Immature natural killer cell (primary cell): ENCODE measurements around the gene THEMIS2. TPM values are rescaled to one million over a fixed set of nuclear protein-coding genes. Genes with fewer than 3 reads are reported as not detected.
"Not testable (repeated sequence)": the region's sequence is repeated elsewhere in the genome, so short reads cannot be mapped to it uniquely, and the experiment has no call there.

Experiments used
- DNase-seq, 3 donors: peaks; one replicate each; pipeline ENCODE4 v3.0.0; 2022; ENCODE audit warnings: mixed read lengths in 1 of 3
- H3K27ac Mint-ChIP-seq, 6 donors: one replicate each; pipeline ENCODE4 v1.8.0; 2020; ENCODE audit warnings: mixed read lengths in 6 of 6, mild to moderate bottlenecking in 5 of 6, inconsistent platforms in 4 of 6, moderate library complexity in 3 of 6
- H3K27me3 Mint-ChIP-seq, 3 donors: one replicate each; pipeline ENCODE4 v1.8.0; 2020 to 2021; ENCODE audit warnings: low read depth in 3 of 3, mild to moderate bottlenecking in 3 of 3, mixed read lengths in 3 of 3, moderate library complexity in 3 of 3, inconsistent platforms in 1 of 3
- H3K36me3 Mint-ChIP-seq, 3 donors: one replicate each; pipeline ENCODE4 v1.8.0; 2020; ENCODE audit warnings: mixed read lengths in 3 of 3, inconsistent platforms in 2 of 3, mild to moderate bottlenecking in 2 of 3
- H3K4me1 Mint-ChIP-seq, 2 donors: one replicate each; pipeline ENCODE4 v1.8.0; 2020; ENCODE audit warnings: inconsistent platforms in 2 of 2, mild to moderate bottlenecking in 2 of 2, mixed read lengths in 2 of 2, moderate library complexity in 1 of 2
- H3K4me3 Mint-ChIP-seq, 5 donors: one replicate each; pipeline ENCODE4 v1.8.0; 2020; ENCODE audit warnings: mild to moderate bottlenecking in 5 of 5, mixed read lengths in 5 of 5, inconsistent platforms in 3 of 5, moderate library complexity in 3 of 5
- H3K9me3 Mint-ChIP-seq, 6 donors: one replicate each; pipeline ENCODE4 v1.8.0; 2020; ENCODE audit warnings: mild to moderate bottlenecking in 6 of 6, mixed read lengths in 6 of 6, inconsistent platforms in 4 of 6, moderate library complexity in 3 of 6
- polyA plus RNA-seq, 3 donors: library from polyadenylated mRNA; unstranded; fragments of 300-500 nt; fragmentation: Illumina TruSeq; gene quantifications; one replicate each; pipeline ENCODE4 v1.2.3, GENCODE V29; 2021

Gene THEMIS2
- polyA plus RNA-seq, 3 donors from 2014 or later, result 93.2 to 146 (median 101) TPM

GRCh38 chr1:27868932-27869718, 3.2 kb upstream of the THEMIS2 start:
- H3K4me3 Mint-ChIP-seq, result peak overlapping the region; percentile 80 to 89 (median 87)
- H3K27me3 Mint-ChIP-seq, result peaks cover 9 to 19% (median 11%) of the 10 kb centered on the region in 3 donors
- H3K27ac Mint-ChIP-seq, result peak overlapping the region; percentile 94 to 99 (median 97)
- H3K9me3 Mint-ChIP-seq, result peaks cover 0 to 2% (median 0%) of the 10 kb centered on the region in 6 donors
- H3K4me1 Mint-ChIP-seq, result peaks cover 41 to 44% of the 10 kb centered on the region in 2 donors
- H3K36me3 Mint-ChIP-seq, result peaks cover 0 to 4% (median 0%) of the 10 kb centered on the region in 3 donors
- DNase-seq, result peak; percentile 84 to 86 (median 84)

DNA sequence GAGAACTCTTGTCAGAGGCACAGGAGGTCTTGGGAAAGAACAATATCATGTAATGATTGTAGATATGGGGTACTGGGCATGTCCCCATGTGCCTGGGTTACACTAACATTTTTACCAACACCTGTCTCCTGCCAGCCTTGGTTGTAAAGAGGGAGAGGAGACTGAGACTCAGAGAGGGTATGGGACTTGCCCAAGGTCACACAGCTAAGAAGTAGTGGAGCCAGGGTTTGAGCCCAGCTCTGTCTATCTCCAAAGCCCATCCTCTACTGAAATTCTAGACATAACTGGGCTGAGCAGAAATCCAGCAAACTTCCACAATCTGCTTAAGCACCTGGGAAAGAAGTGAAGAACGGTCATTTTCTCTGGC, 2.6 kb upstream of the THEMIS2 start:
- H3K9me3 Mint-ChIP-seq, result peaks cover 0 to 2% (median 0%) of the 10 kb centered on the region in 6 donors
- peaks cover 9 to 19% (median 12%) of the 10 kb centered on the region in 3 donors for H3K27me3 Mint-ChIP-seq
- peak overlapping the region; percentile 94 to 99 (median 97) for H3K27ac Mint-ChIP-seq
- no peak for DNase-seq
- peaks cover 0 to 4% (median 0%) of the 10 kb centered on the region in 3 donors for H3K36me3 Mint-ChIP-seq
- peaks cover 39 to 47% of the 10 kb centered on the region in 2 donors for H3K4me1 Mint-ChIP-seq
- peak overlapping the region; percentile 80 to 89 (median 87) for H3K4me3 Mint-ChIP-seq

GRCh38 chr1:27871076-27871475, 1.3 kb upstream of the THEMIS2 start:
- H3K4me1 Mint-ChIP-seq, result peaks cover 49 to 58% of the 10 kb centered on the region in 2 donors
- peak overlapping the region in 2 of 5 donors; percentile 4 to 77 for H3K4me3 Mint-ChIP-seq
- not testable (repeated sequence) for DNase-seq, H3K9me3 Mint-ChIP-seq, H3K36me3 Mint-ChIP-seq
- H3K27ac Mint-ChIP-seq, result peak overlapping the region in 2 of 6 donors; percentile 32 to 40
- peaks cover 11 to 24% (median 16%) of the 10 kb centered on the region in 3 donors for H3K27me3 Mint-ChIP-seq

DNA sequence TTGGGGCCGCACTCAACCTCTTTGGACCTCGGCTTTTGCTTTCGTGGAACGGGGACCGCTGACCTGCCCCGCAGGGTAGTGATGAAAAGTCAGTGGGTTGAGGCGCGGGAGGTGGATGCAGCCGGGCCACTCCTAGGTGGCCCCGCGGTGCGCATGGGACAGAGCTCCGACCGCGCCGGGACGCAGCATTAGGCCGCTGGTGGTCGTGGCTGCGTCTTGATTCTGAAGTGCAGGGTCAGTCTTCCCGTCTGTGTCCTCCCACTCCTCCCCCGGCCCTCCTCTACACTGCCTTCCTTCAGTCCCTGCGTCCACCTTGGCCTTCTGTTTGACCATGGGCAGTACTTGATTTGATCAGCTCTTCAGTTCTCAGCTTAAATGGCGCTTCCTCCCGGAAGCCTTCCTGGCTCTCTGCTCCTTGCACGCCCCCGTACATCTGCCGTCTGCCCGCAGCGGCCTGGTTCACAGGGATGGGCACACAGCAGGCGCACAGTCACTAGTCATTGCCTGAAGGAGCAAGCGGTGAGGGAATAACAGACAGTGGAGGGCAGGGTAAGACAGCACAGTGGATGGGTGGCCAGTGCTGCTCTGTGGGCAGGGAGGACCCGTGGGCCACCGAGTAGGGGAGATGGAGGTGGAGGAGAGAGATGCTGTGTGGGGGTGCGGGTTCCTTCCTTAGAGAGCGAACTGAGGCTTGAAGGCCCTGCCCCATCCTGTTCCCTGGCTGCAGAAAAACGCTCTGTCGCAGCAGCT, 633 bp downstream of the THEMIS2 start:
- peaks cover 0 to 2% (median 0%) of the 10 kb centered on the region in 6 donors for H3K9me3 Mint-ChIP-seq
- peaks cover 59 to 69% of the 10 kb centered on the region in 2 donors for H3K4me1 Mint-ChIP-seq
- H3K4me3 Mint-ChIP-seq, result peak overlapping the region; percentile 98 to 100 (median 99)
- DNase-seq, result peak in 2 of 3 donors; percentile 39 to 41
- peaks cover 12 to 24% (median 14%) of the 10 kb centered on the region in 3 donors for H3K27me3 Mint-ChIP-seq
- H3K36me3 Mint-ChIP-seq, result peaks cover 3 to 8% (median 3%) of the 10 kb centered on the region in 3 donors
- H3K27ac Mint-ChIP-seq, result peak overlapping the region; percentile 94 to 100 (median 96)

GRCh38 chr1:27873671-27874384, 1.5 kb downstream of the THEMIS2 start:
- H3K36me3 Mint-ChIP-seq, result peaks cover 10 to 17% (median 11%) of the 10 kb centered on the region in 3 donors
- DNase-seq, result no peak
- peak overlapping the region; percentile 94 to 100 (median 96) for H3K27ac Mint-ChIP-seq
- H3K27me3 Mint-ChIP-seq, result peaks cover 14 to 28% (median 17%) of the 10 kb centered on the region in 3 donors
- peaks cover 0 to 2% (median 0%) of the 10 kb centered on the region in 6 donors for H3K9me3 Mint-ChIP-seq
- peak overlapping the region; percentile 98 to 100 (median 99) for H3K4me3 Mint-ChIP-seq
- H3K4me1 Mint-ChIP-seq, result peaks cover 59 to 68% of the 10 kb centered on the region in 2 donors

- Mint-ChIP-seq H3K27me3 (peaks cover 10 to 24% (median 12%) of the 10 kb centered on the region in 3 donors), H3K4me1 (peaks cover 58 to 59% of the 10 kb centered on the region in 2 donors), H3K4me3 (peak overlapping the region; percentile 30 to 67 (median 55))
Observed at GRCh38 chr1:27876341-27877114, 4.2 kb downstream of the THEMIS2 start.

GRCh38 chr1:27877115-27877416, 4.7 kb downstream of the THEMIS2 start:
- Mint-ChIP-seq H3K36me3 (peaks cover 14 to 17% (median 16%) of the 10 kb centered on the region in 3 donors), H3K4me1 (peaks cover 56 to 58% of the 10 kb centered on the region in 2 donors), H3K27ac (peak overlapping the region; percentile 87 to 99 (median 94)), H3K27me3 (peaks cover 10 to 24% (median 12%) of the 10 kb centered on the region in 3 donors), H3K9me3 (peaks cover 0 to 2% (median 0%) of the 10 kb centered on the region in 6 donors), H3K4me3 (peak overlapping the region in 3 of 5 donors; percentile 41 to 80 (median 62))
- no peak for DNase-seq

More at GRCh38 chr1:27876341-27877114, 4.2 kb downstream of the THEMIS2 start:
- Mint-ChIP-seq H3K36me3 (peaks cover 14 to 17% (median 16%) of the 10 kb centered on the region in 3 donors), H3K9me3 (peaks cover 0 to 2% (median 0%) of the 10 kb centered on the region in 6 donors), H3K27ac (peak overlapping the region; percentile 87 to 99 (median 94))
- no peak for DNase-seq

DNA sequence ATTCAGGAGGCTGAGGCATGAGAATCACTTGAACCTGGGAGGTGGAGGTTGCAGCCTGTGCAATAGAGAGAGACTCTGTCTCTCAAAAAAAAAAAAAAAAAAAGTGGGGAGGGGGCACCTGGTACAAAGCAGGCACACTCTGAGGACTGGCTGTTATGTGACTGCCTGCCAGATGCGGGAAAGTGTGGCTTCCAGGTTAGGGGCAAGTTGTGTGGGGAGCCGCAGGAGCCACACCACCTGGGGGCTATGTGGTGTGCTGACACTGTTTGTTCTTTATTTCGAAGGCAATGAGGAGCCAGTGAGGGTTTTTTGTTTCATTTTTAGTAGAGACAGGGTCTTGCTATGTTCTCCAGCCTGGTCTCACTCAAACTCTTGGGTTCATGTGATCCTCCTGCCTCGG, 5.7 kb downstream of the THEMIS2 start:
- Mint-ChIP-seq H3K4me1 (peaks cover 59 to 61% of the 10 kb centered on the region in 2 donors), H3K9me3 (peaks cover 0 to under 1% (median 0%) of the 10 kb centered on the region in 6 donors), H3K27ac (peak overlapping the region; percentile 71 to 96 (median 93)), H3K4me3 (peak overlapping the region in 4 of 5 donors; percentile 48 to 80 (median 52)), H3K36me3 (peaks cover 16 to 22% (median 17%) of the 10 kb centered on the region in 3 donors), H3K27me3 (peaks cover 7 to 20% (median 12%) of the 10 kb centered on the region in 3 donors)
- peak in 1 of 3 donors; percentile 47 for DNase-seq

DNA sequence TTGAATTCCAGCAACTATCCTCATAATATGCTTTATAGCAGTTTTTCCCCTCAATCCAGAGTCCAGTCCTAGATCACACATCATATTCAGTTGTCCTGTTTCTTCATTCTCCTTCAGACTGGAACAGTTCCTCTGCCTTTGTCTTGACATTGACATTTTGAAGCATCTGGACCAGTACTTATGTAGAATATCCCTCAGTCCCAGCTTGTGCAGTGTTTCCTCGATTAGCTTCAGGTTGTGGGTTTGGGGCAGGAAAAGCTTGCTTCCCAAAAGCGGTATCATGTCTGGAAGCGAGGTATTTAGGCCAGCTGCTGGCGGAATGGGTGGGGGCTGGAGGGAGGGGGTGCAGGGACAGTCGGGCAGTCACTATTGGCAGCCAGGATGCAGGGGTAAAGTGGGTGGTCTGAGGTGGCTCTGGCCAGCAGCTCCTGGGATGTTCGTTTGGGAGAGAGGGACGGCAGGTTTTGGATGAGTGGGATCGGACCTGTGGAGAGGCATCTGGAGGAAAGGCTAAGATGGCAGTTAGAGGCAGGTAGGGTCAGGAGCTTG, 6.5 kb downstream of the THEMIS2 start:
- DNase-seq, result no peak
- H3K9me3 Mint-ChIP-seq, result no peaks in the 10 kb centered on the region
- peaks cover 59 to 61% of the 10 kb centered on the region in 2 donors for H3K4me1 Mint-ChIP-seq
- H3K27me3 Mint-ChIP-seq, result peaks cover 5 to 18% (median 10%) of the 10 kb centered on the region in 3 donors
- peaks cover 22 to 30% (median 23%) of the 10 kb centered on the region in 3 donors for H3K36me3 Mint-ChIP-seq
- H3K4me3 Mint-ChIP-seq, result peak overlapping the region in 1 of 5 donors; percentile 80
- peak overlapping the region in 5 of 6 donors; percentile 89 to 96 (median 95) for H3K27ac Mint-ChIP-seq

GRCh38 chr1:27879374-27880082, 7.2 kb downstream of the THEMIS2 start:
- Mint-ChIP-seq H3K27me3 (peaks cover 5 to 22% (median 12%) of the 10 kb centered on the region in 3 donors), H3K27ac (peak overlapping the region in 4 of 6 donors; percentile 52 to 95 (median 81)), H3K9me3 (no peaks in the 10 kb centered on the region), H3K36me3 (peaks cover 28 to 34% (median 28%) of the 10 kb centered on the region in 3 donors), H3K4me1 (peaks cover 61 to 68% of the 10 kb centered on the region in 2 donors), H3K4me3 (peak overlapping the region in 1 of 5 donors; percentile 2)
- no peak for DNase-seq

- Mint-ChIP-seq H3K4me3 (peak overlapping the region in 1 of 5 donors; percentile 14), H3K9me3 (no peaks in the 10 kb centered on the region), H3K4me1 (peaks cover 67 to 74% of the 10 kb centered on the region in 2 donors), H3K27ac (peak overlapping the region; percentile 40 to 99 (median 97)), H3K27me3 (peaks cover 8 to 36% (median 30%) of the 10 kb centered on the region in 3 donors), H3K36me3 (peaks cover 42 to 58% (median 49%) of the 10 kb centered on the region in 3 donors)
- no peak for DNase-seq
Observed at GRCh38 chr1:27882543-27882903, 10.2 kb downstream of the THEMIS2 start.
